Peyer's patch (tissue), 4 donors: Measurements from ENCODE around the gene HOXD11.

Experiments used
- CTCF ChIP-seq, 6 experiments: fragments of 450-650 bp in 4 of 6; fragments of 200-600 bp in 2 of 6; sonication (generic) in 1 of 6; IDR thresholded peaks; one replicate each; pipeline ENCODE4 v1.5.1; 2017 to 2019; ENCODE audit warnings: antibody characterized with exemption in 6 of 6, mild to moderate bottlenecking in 3 of 6, moderate library complexity in 1 of 6
- POLR2A ChIP-seq, 2 donors: fragments of 450-650 bp; IDR thresholded peaks; one replicate each; pipeline ENCODE4 v1.5.1; 2017; ENCODE audit warnings: antibody characterized with exemption in 2 of 2, mild to moderate bottlenecking in 2 of 2, moderate library complexity in 2 of 2

- TF ChIP-seq CTCF (IDR thresholded peaks at IDR 0.05) = no peak
- TF ChIP-seq POLR2A (IDR thresholded peaks at IDR 0.05) = no peak
Observed at GRCh38 chr2:176146101-176146500, 39.0 kb downstream of the HOXD11 start.
